Stimulated activated memory B cell treated with anti-CD40 and anti-IgM and Interleukin-4, amounts not matched to agents 10 μg/mL and 1 μg/mL and 100 μg/mL, for 72 hours (primary cell): ENCODE results near the gene PIEZO2.

Source experiments
- ATAC-seq: fragments of 150-1000 bp; cut with Tn5 transposase; 2 replicates; pipeline ENCODE4 v1.10.0; 2021
- H3K27ac Mint-ChIP-seq: one replicate; pipeline ENCODE4 v1.8.0; 2022; ENCODE audit warnings: mild to moderate bottlenecking, mixed read lengths
- H3K27me3 Mint-ChIP-seq: one replicate; pipeline ENCODE4 v1.8.0; 2022; ENCODE audit warnings: mixed read lengths
- H3K36me3 Mint-ChIP-seq: one replicate; pipeline ENCODE4 v1.8.0; 2022; ENCODE audit warnings: mixed read lengths
- H3K4me1 Mint-ChIP-seq: one replicate; pipeline ENCODE4 v1.8.0; 2022; ENCODE audit warnings: mixed read lengths
- H3K4me3 Mint-ChIP-seq: one replicate; pipeline ENCODE4 v1.8.0; 2022; ENCODE audit warnings: mild to moderate bottlenecking, moderate library complexity, mixed read lengths
- H3K9me3 Mint-ChIP-seq: one replicate; pipeline ENCODE4 v1.8.0; 2022; ENCODE audit warnings: mixed read lengths

PIEZO2 gene

GRCh38 chr18:10977042-10977441, 172.3 kb downstream of the PIEZO2 start:
- no peak overlapping the region for H3K4me3 Mint-ChIP-seq
- H3K27ac Mint-ChIP-seq: no peak overlapping the region
- H3K36me3 Mint-ChIP-seq: no peaks in the 10 kb centered on the region
- H3K27me3 Mint-ChIP-seq: no peaks in the 10 kb centered on the region
- H3K4me1 Mint-ChIP-seq: no peaks in the 10 kb centered on the region
- peaks cover 3% of the 10 kb centered on the region for H3K9me3 Mint-ChIP-seq
- no peak for ATAC-seq

- no peaks in the 10 kb centered on the region for H3K36me3 Mint-ChIP-seq
- no peaks in the 10 kb centered on the region for H3K9me3 Mint-ChIP-seq
- ATAC-seq: no peak
- H3K4me3 Mint-ChIP-seq: no peak overlapping the region
- H3K27me3 Mint-ChIP-seq: no peaks in the 10 kb centered on the region
- no peaks in the 10 kb centered on the region for H3K4me1 Mint-ChIP-seq
- H3K27ac Mint-ChIP-seq: no peak overlapping the region
Measured at GRCh38 chr18:10973567-10974203, 175.7 kb downstream of the PIEZO2 start.

- H3K4me3 Mint-ChIP-seq: no peak overlapping the region
- no peaks in the 10 kb centered on the region for H3K4me1 Mint-ChIP-seq
- no peaks in the 10 kb centered on the region for H3K27me3 Mint-ChIP-seq
- H3K27ac Mint-ChIP-seq: no peak overlapping the region
- no peaks in the 10 kb centered on the region for H3K9me3 Mint-ChIP-seq
- no peak for ATAC-seq
- H3K36me3 Mint-ChIP-seq: no peaks in the 10 kb centered on the region
Measured at GRCh38 chr18:10971717-10972116, 177.7 kb downstream of the PIEZO2 start.

GRCh38 chr18:10965119-10965518, 184.2 kb downstream of the PIEZO2 start:
- Mint-ChIP-seq H3K27me3 (no peaks in the 10 kb centered on the region), H3K36me3 (no peaks in the 10 kb centered on the region), H3K4me1 (no peaks in the 10 kb centered on the region), H3K4me3 (no peak overlapping the region), H3K9me3 (peaks cover 5% of the 10 kb centered on the region), H3K27ac (no peak overlapping the region)
- ATAC-seq: no peak

- ATAC-seq: no peak
- H3K4me3 Mint-ChIP-seq: no peak overlapping the region
Measured at GRCh38 chr18:10953672-10954071, 195.7 kb downstream of the PIEZO2 start.

GRCh38 chr18:10951631-10952544, 197.5 kb downstream of the PIEZO2 start:
- H3K36me3 Mint-ChIP-seq: no peaks in the 10 kb centered on the region
- no peaks in the 10 kb centered on the region for H3K27me3 Mint-ChIP-seq
- H3K4me3 Mint-ChIP-seq: no peak overlapping the region
- H3K27ac Mint-ChIP-seq: no peak overlapping the region
- no peaks in the 10 kb centered on the region for H3K9me3 Mint-ChIP-seq
- no peaks in the 10 kb centered on the region for H3K4me1 Mint-ChIP-seq
- no peak for ATAC-seq

More at GRCh38 chr18:10953672-10954071, 195.7 kb downstream of the PIEZO2 start:
- Mint-ChIP-seq H3K36me3 (no peaks in the 10 kb centered on the region), H3K9me3 (no peaks in the 10 kb centered on the region), H3K4me1 (no peaks in the 10 kb centered on the region), H3K27ac (no peak overlapping the region), H3K27me3 (no peaks in the 10 kb centered on the region)

GRCh38 chr18:10950876-10951630, 198.3 kb downstream of the PIEZO2 start:
- no peak for ATAC-seq
- Mint-ChIP-seq H3K36me3 (peaks cover 2% of the 10 kb centered on the region), H3K27ac (no peak overlapping the region), H3K27me3 (no peaks in the 10 kb centered on the region), H3K4me3 (no peak overlapping the region), H3K4me1 (no peaks in the 10 kb centered on the region), H3K9me3 (peaks cover 1% of the 10 kb centered on the region)

- ATAC-seq: no peak
- Mint-ChIP-seq H3K27me3 (no peaks in the 10 kb centered on the region), H3K27ac (no peak overlapping the region), H3K4me1 (no peaks in the 10 kb centered on the region), H3K4me3 (no peak overlapping the region), H3K36me3 (peaks cover 6% of the 10 kb centered on the region), H3K9me3 (peaks cover 7% of the 10 kb centered on the region)
Measured at GRCh38 chr18:10950080-10950875, 199.1 kb downstream of the PIEZO2 start.

- H3K4me1 Mint-ChIP-seq: no peaks in the 10 kb centered on the region
- no peaks in the 10 kb centered on the region for H3K27me3 Mint-ChIP-seq
- H3K4me3 Mint-ChIP-seq: no peak overlapping the region
- H3K36me3 Mint-ChIP-seq: peaks cover 6% of the 10 kb centered on the region
- ATAC-seq: no peak
- H3K27ac Mint-ChIP-seq: no peak overlapping the region
- H3K9me3 Mint-ChIP-seq: peaks cover 11% of the 10 kb centered on the region
Measured at GRCh38 chr18:10949655-10950054, 199.7 kb downstream of the PIEZO2 start.

- no peaks in the 10 kb centered on the region for H3K27me3 Mint-ChIP-seq
- no peak overlapping the region for H3K4me3 Mint-ChIP-seq
- H3K9me3 Mint-ChIP-seq: peaks cover 15% of the 10 kb centered on the region
- H3K4me1 Mint-ChIP-seq: no peaks in the 10 kb centered on the region
- no peak for ATAC-seq
- peaks cover 6% of the 10 kb centered on the region for H3K36me3 Mint-ChIP-seq
- no peak overlapping the region for H3K27ac Mint-ChIP-seq
Measured at GRCh38 chr18:10948421-10948820, 200.9 kb downstream of the PIEZO2 start.

GRCh38 chr18:10946058-10946457, 203.3 kb downstream of the PIEZO2 start:
- peaks cover 23% of the 10 kb centered on the region for H3K9me3 Mint-ChIP-seq
- H3K4me3 Mint-ChIP-seq: no peak overlapping the region
- ATAC-seq: no peak
- H3K27ac Mint-ChIP-seq: no peak overlapping the region
- peaks cover 6% of the 10 kb centered on the region for H3K36me3 Mint-ChIP-seq
- no peaks in the 10 kb centered on the region for H3K27me3 Mint-ChIP-seq
- H3K4me1 Mint-ChIP-seq: no peaks in the 10 kb centered on the region

GRCh38 chr18:10942998-10943397, 206.4 kb downstream of the PIEZO2 start:
- peaks cover 23% of the 10 kb centered on the region for H3K9me3 Mint-ChIP-seq
- no peaks in the 10 kb centered on the region for H3K4me1 Mint-ChIP-seq
- no peak overlapping the region for H3K27ac Mint-ChIP-seq
- ATAC-seq: no peak
- H3K36me3 Mint-ChIP-seq: peaks cover 6% of the 10 kb centered on the region
- no peak overlapping the region for H3K4me3 Mint-ChIP-seq
- H3K27me3 Mint-ChIP-seq: no peaks in the 10 kb centered on the region

- Mint-ChIP-seq H3K4me3 (no peak overlapping the region), H3K36me3 (no peaks in the 10 kb centered on the region), H3K27ac (no peak overlapping the region), H3K9me3 (peaks cover 14% of the 10 kb centered on the region), H3K4me1 (no peaks in the 10 kb centered on the region), H3K27me3 (no peaks in the 10 kb centered on the region)
- ATAC-seq: no peak
Measured at GRCh38 chr18:10939822-10940221, 209.5 kb downstream of the PIEZO2 start.

GRCh38 chr18:10937743-10938640, 211.4 kb downstream of the PIEZO2 start:
- no peaks in the 10 kb centered on the region for H3K36me3 Mint-ChIP-seq
- H3K27me3 Mint-ChIP-seq: no peaks in the 10 kb centered on the region
- no peak overlapping the region for H3K27ac Mint-ChIP-seq
- H3K4me3 Mint-ChIP-seq: no peak overlapping the region
- no peaks in the 10 kb centered on the region for H3K4me1 Mint-ChIP-seq
- no peak for ATAC-seq
- peaks cover 8% of the 10 kb centered on the region for H3K9me3 Mint-ChIP-seq
